Activated B cell treated with CpG ODN at 0.5 μM for 24 hours (primary cell): ENCODE measurements around the gene SFN. TPM values are rescaled to one million over a fixed set of nuclear protein-coding genes. Genes with fewer than 3 reads are reported as not detected.
"Not testable (repeated sequence)": the region's sequence is repeated elsewhere in the genome, so short reads cannot be mapped to it uniquely, and the experiment has no call there.

ENCODE experiments used
- ATAC-seq: fragments of 200-7000 bp; cut with Tn5 transposase; one replicate; pipeline ENCODE4 v1.10.0; 2021; ENCODE audit warnings: low read depth, mild to moderate bottlenecking, moderate library complexity
- CTCF ChIA-PET: fragments of 350-600 bp; sonication (Branson Sonifier 250); formaldehyde crosslinking; loops from one replicate; lab custom pipeline; 2021; ENCODE audit warnings: antibody characterized with exemption; lab: Charles Lee
- POLR2A ChIA-PET: fragments of 350-600 bp; sonication (Branson Sonifier 250); formaldehyde crosslinking; loops from one replicate; lab custom pipeline; 2021; ENCODE audit warnings: antibody characterized with exemption; lab: Charles Lee
- DNase-seq: peaks from one replicate; pipeline ENCODE4 v3.0.0; 2022
- H3K27ac Mint-ChIP-seq: one replicate; pipeline ENCODE4 v1.8.0; 2020; ENCODE audit warnings: mixed read lengths
- H3K27me3 Mint-ChIP-seq: one replicate; pipeline ENCODE4 v1.8.0; 2021; ENCODE audit warnings: mixed read lengths
- H3K36me3 Mint-ChIP-seq: one replicate; pipeline ENCODE4 v1.8.0; 2021; ENCODE audit warnings: low read depth, mixed read lengths
- H3K4me1 Mint-ChIP-seq: one replicate; pipeline ENCODE4 v1.8.0; 2021; ENCODE audit warnings: mixed read lengths
- H3K4me3 Mint-ChIP-seq: one replicate; pipeline ENCODE4 v1.8.0; 2020; ENCODE audit warnings: mild to moderate bottlenecking, mixed read lengths
- H3K9me3 Mint-ChIP-seq: one replicate; pipeline ENCODE4 v1.8.0; 2020; ENCODE audit warnings: mixed read lengths
- intact Hi-C: fragments of 100-400 bp; cut with micrococcal nuclease; formaldehyde crosslinking; loops from one replicate; pipeline ENCODE4 v1.15.1; 2024
- total RNA-seq: library from RNA; stranded (reverse); gene quantifications from 2 replicates; pipeline ENCODE4 v1.2.3, GENCODE V29; 2022
- TF ChIP-seq, protein P1 (sequence below): fragments of 200-600 bp; IDR thresholded peaks from one replicate; pipeline ENCODE4 v1.8.0; 2022; ENCODE audit warnings: antibody characterized with exemption, mild to moderate bottlenecking

Gene SFN
- total RNA-seq, 1 donor from 2014 or later, result 0.29 TPM

- TF ChIP-seq, protein P1, sequence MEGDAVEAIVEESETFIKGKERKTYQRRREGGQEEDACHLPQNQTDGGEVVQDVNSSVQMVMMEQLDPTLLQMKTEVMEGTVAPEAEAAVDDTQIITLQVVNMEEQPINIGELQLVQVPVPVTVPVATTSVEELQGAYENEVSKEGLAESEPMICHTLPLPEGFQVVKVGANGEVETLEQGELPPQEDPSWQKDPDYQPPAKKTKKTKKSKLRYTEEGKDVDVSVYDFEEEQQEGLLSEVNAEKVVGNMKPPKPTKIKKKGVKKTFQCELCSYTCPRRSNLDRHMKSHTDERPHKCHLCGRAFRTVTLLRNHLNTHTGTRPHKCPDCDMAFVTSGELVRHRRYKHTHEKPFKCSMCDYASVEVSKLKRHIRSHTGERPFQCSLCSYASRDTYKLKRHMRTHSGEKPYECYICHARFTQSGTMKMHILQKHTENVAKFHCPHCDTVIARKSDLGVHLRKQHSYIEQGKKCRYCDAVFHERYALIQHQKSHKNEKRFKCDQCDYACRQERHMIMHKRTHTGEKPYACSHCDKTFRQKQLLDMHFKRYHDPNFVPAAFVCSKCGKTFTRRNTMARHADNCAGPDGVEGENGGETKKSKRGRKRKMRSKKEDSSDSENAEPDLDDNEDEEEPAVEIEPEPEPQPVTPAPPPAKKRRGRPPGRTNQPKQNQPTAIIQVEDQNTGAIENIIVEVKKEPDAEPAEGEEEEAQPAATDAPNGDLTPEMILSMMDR, result no peak
- H3K9me3 Mint-ChIP-seq, result no peaks in the 10 kb centered on the region
Measured at GRCh38 chr1:26838474-26839338, 24.2 kb upstream of the SFN start.

GRCh38 chr1:26839339-26839722 lies 23.6 kb upstream of the SFN start:
- Mint-ChIP-seq H3K4me1 (peaks cover 32% of the 10 kb centered on the region), H3K36me3 (peaks cover 44% of the 10 kb centered on the region), H3K9me3 (no peaks in the 10 kb centered on the region), H3K27ac (peak overlapping the region; percentile 91), H3K27me3 (no peaks in the 10 kb centered on the region), H3K4me3 (peak overlapping the region; percentile 35)
- CTCF ChIA-PET, result interaction anchor here (0.8 to 2.6 kb wide), 5 partner anchors 18 to 50 kb away, joined by 3 to 17 read pairs (median 4); no protein-coding TSS in a partner anchor
- ATAC-seq, result peak; percentile 9
- TF ChIP-seq, protein P1, result no peak
- intact Hi-C loops, result loop anchor here (1.0 to 2.0 kb wide), 4 partner anchors 11 to 25 kb away; no protein-coding TSS in a partner anchor
- POLR2A ChIA-PET, result interaction anchor here (0.7 to 2.9 kb wide), 12 partner anchors 11 to 339 kb away, joined by 3 to 38 read pairs (median 4); partner anchors contain the start of genes GPATCH3, GPN2 and PIGV
- DNase-seq, result no peak

More at GRCh38 chr1:26838474-26839338, 24.2 kb upstream of the SFN start:
- Mint-ChIP-seq H3K27me3 (no peaks in the 10 kb centered on the region), H3K4me1 (peaks cover 38% of the 10 kb centered on the region), H3K27ac (peak overlapping the region; percentile 91), H3K4me3 (peak overlapping the region; percentile 35), H3K36me3 (peaks cover 45% of the 10 kb centered on the region)
- CTCF ChIA-PET, result interaction anchor here (0.8 to 2.6 kb wide), 5 partner anchors 18 to 50 kb away, joined by 3 to 17 read pairs (median 4); no protein-coding TSS in a partner anchor
- peak; percentile 56 for DNase-seq
- peak; percentile 97 for ATAC-seq
- intact Hi-C loops, result loop anchor here (1.0 to 2.0 kb wide), 4 partner anchors 10 to 26 kb away; no protein-coding TSS in a partner anchor
- POLR2A ChIA-PET, result interaction anchor here (0.6 to 2.9 kb wide), 13 partner anchors 10 to 338 kb away, joined by 3 to 38 read pairs (median 3); partner anchors contain the start of genes GPATCH3, GPN2 and PIGV

GRCh38 chr1:26839779-26840178 lies 23.2 kb upstream of the SFN start:
- peaks cover 41% of the 10 kb centered on the region for H3K36me3 Mint-ChIP-seq
- intact Hi-C loops, result loop anchor here (1.0 to 2.0 kb wide), 4 partner anchors 11 to 25 kb away; no protein-coding TSS in a partner anchor
- ATAC-seq, result no peak
- H3K4me3 Mint-ChIP-seq, result no peak overlapping the region
- TF ChIP-seq, protein P1, result no peak
- peak overlapping the region; percentile 91 for H3K27ac Mint-ChIP-seq
- H3K4me1 Mint-ChIP-seq, result peaks cover 28% of the 10 kb centered on the region
- no peaks in the 10 kb centered on the region for H3K27me3 Mint-ChIP-seq
- CTCF ChIA-PET, result interaction anchor here (0.8 to 2.6 kb wide), 3 partner anchors 19 to 51 kb away, joined by 3 to 17 read pairs (median 3); no protein-coding TSS in a partner anchor
- POLR2A ChIA-PET, result interaction anchor here (1.7 to 2.9 kb wide), 3 partner anchors 19 to 50 kb away, joined by 7 to 38 read pairs (median 14); partner anchors contain the start of gene GPN2
- H3K9me3 Mint-ChIP-seq, result no peaks in the 10 kb centered on the region
- DNase-seq, result no peak

GRCh38 chr1:26844424-26845196 lies 18.3 kb upstream of the SFN start:
- intact Hi-C loops, result no loop called here
- Mint-ChIP-seq H3K36me3 (peaks cover 41% of the 10 kb centered on the region), H3K4me1 (peaks cover 4% of the 10 kb centered on the region), H3K27ac (no peak overlapping the region), H3K4me3 (no peak overlapping the region), H3K27me3 (no peaks in the 10 kb centered on the region), H3K9me3 (no peaks in the 10 kb centered on the region)
- no peak for ATAC-seq
- TF ChIP-seq, protein P1, result no peak
- ChIA-PET POLR2A (no interaction called here), CTCF (no interaction called here)
- no peak for DNase-seq

DNA sequence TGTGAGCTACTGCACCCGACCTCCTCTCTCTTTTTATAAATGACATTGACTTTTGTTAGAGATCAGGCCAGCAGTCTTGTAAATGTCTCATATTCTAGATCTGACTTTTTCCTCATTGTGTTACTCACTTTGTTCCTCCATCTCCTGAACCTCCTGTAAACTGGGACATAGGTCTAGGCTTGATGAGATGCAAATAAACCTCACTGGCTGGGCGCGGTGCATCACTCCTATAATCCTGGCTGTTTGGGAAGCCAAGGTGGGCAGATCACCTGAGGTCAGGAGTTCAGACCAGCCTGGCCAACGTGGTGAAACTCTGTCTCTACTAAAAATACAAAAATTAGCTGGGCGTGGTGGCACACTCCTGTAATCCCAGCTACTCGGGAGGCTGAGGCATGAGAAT lies 15.1 kb upstream of the SFN start:
- DNase-seq, CTCF ChIA-PET, H3K27me3 Mint-ChIP-seq, intact Hi-C loops, H3K9me3 Mint-ChIP-seq, H3K4me1 Mint-ChIP-seq, ATAC-seq, H3K27ac Mint-ChIP-seq, H3K4me3 Mint-ChIP-seq, POLR2A ChIA-PET: not testable (repeated sequence)
- H3K36me3 Mint-ChIP-seq, result peaks cover 58% of the 10 kb centered on the region
